CD4-positive, CD25-positive, alpha-beta regulatory T cell (primary cell): Measurements from ENCODE around the gene MICAL3. TPM values are rescaled to one million over a fixed set of nuclear protein-coding genes. Genes with fewer than 3 reads are reported as not detected.
"Not testable (repeated sequence)": the region's sequence is repeated elsewhere in the genome, so short reads cannot be mapped to it uniquely, and the experiment has no call there.

ENCODE experiments used
- ATAC-seq, 2 donors: fragments of 150-1000 bp; cut with Tn5 transposase; one replicate each; pipeline ENCODE4 v1.10.0; 2021; ENCODE audit warnings: low read depth in 2 of 2, moderate number of reproducible peaks in 2 of 2, moderate library complexity in 1 of 2
- DNase-seq, 3 donors: peaks; one replicate each; pipeline versions ENCODE4 v3.0.0 to v3.0.0-alpha.2; 2012 to 2022; ENCODE audit warnings: mixed read lengths in 1 of 3
- H3K27ac ChIP-seq: one replicate; pipeline ENCODE4 v1.7.0; 2013; ENCODE audit warnings: mild to moderate bottlenecking, low read length; ENCODE audit not compliant: insufficient read depth, poor library complexity, severe bottlenecking
- H3K27me3 ChIP-seq: one replicate; pipeline ENCODE4 v1.7.0; 2013; ENCODE audit warnings: low read length; ENCODE audit not compliant: control insufficient read depth, insufficient read depth
- H3K36me3 ChIP-seq: one replicate; pipeline ENCODE4 v1.7.0; 2013; ENCODE audit warnings: mild to moderate bottlenecking, low read length, moderate library complexity; ENCODE audit not compliant: control insufficient read depth, insufficient read depth
- H3K4me1 ChIP-seq: 2 replicates; pipeline ENCODE4 v1.7.0; 2013; ENCODE audit warnings: mild to moderate bottlenecking, low read length; ENCODE audit not compliant: insufficient read depth, control insufficient read depth, poor library complexity, severe bottlenecking
- H3K4me3 ChIP-seq: one replicate; pipeline ENCODE4 v1.7.0; 2013; ENCODE audit warnings: low read depth, mild to moderate bottlenecking, low read length, moderate library complexity
- H3K9me3 ChIP-seq, 2 experiments: 1 replicate in 1 of 2; 2 replicates in 1 of 2; pipeline ENCODE4 v1.7.0; 2013; ENCODE audit warnings: low read length in 2 of 2, mild to moderate bottlenecking in 1 of 2, moderate library complexity in 1 of 2; ENCODE audit not compliant: control insufficient read depth in 2 of 2
- H3K27ac Mint-ChIP-seq, 3 donors: one replicate each; pipeline ENCODE4 v1.8.0; 2020 to 2022; ENCODE audit warnings: mild to moderate bottlenecking in 3 of 3, mixed read lengths in 3 of 3, moderate library complexity in 2 of 3
- H3K27me3 Mint-ChIP-seq: one replicate; pipeline ENCODE4 v1.8.0; 2022; ENCODE audit warnings: mild to moderate bottlenecking, mixed read lengths
- H3K36me3 Mint-ChIP-seq: one replicate; pipeline ENCODE4 v1.8.0; 2020; ENCODE audit warnings: mixed read lengths
- H3K4me1 Mint-ChIP-seq, 4 donors: one replicate each; pipeline ENCODE4 v1.8.0; 2020 to 2022; ENCODE audit warnings: mixed read lengths in 4 of 4, mild to moderate bottlenecking in 1 of 4
- H3K4me3 Mint-ChIP-seq, 4 donors: one replicate each; pipeline ENCODE4 v1.8.0; 2020 to 2022; ENCODE audit warnings: mild to moderate bottlenecking in 4 of 4, mixed read lengths in 4 of 4, moderate library complexity in 3 of 4
- H3K9me3 Mint-ChIP-seq, 7 donors: one replicate each; pipeline ENCODE4 v1.8.0; 2020 to 2022; ENCODE audit warnings: mixed read lengths in 7 of 7, mild to moderate bottlenecking in 3 of 7, moderate library complexity in 2 of 7
- polyA plus RNA-seq, 4 donors: library from polyadenylated mRNA; unstranded; fragments of 300-500 nt; fragmentation: Illumina TruSeq; gene quantifications; one replicate each; pipeline ENCODE4 v1.2.3, GENCODE V29; 2021
- total RNA-seq: library from RNA; stranded (reverse); gene quantifications from one replicate; pipeline ENCODE4 v1.2.3, GENCODE V29; 2022

The MICAL3 gene
- total and polyA plus RNA-seq, 5 donors from 2014 or later = 0.71 to 39.9 (median 1.8) TPM

- Histone ChIP-seq H3K27ac (no peak overlapping the region), H3K4me1 (no peaks in the 10 kb centered on the region), H3K4me3 (no peak overlapping the region), H3K9me3 (no peaks in the 10 kb centered on the region), H3K27me3 (peaks cover 23% of the 10 kb centered on the region), H3K36me3 (no peaks in the 10 kb centered on the region)
- Mint-ChIP-seq H3K27ac (no peak overlapping the region), H3K4me3 (no peak overlapping the region), H3K4me1 (no peaks in the 10 kb centered on the region), H3K36me3 (no peaks in the 10 kb centered on the region), H3K27me3 (peaks cover 56% of the 10 kb centered on the region), H3K9me3 (peaks cover 0 to 2% (median 0%) of the 10 kb centered on the region in 7 donors)
- ATAC-seq (no peak), DNase-seq (no peak)
Observed at GRCh38 chr22:18064636-18065035, 40.3 kb upstream of the MICAL3 start.

- DNase-seq, ATAC-seq, H3K27ac ChIP-seq, H3K27ac Mint-ChIP-seq, H3K36me3 Mint-ChIP-seq, H3K9me3 Mint-ChIP-seq, H3K4me3 ChIP-seq, H3K9me3 ChIP-seq, H3K4me1 ChIP-seq, H3K4me3 Mint-ChIP-seq, H3K36me3 ChIP-seq, H3K4me1 Mint-ChIP-seq: not testable (repeated sequence)
- H3K27me3 Mint-ChIP-seq = peaks cover 58% of the 10 kb centered on the region
- peaks cover 23% of the 10 kb centered on the region for H3K27me3 ChIP-seq
Observed at GRCh38 chr22:18063715-18064114, 39.4 kb upstream of the MICAL3 start.

DNA sequence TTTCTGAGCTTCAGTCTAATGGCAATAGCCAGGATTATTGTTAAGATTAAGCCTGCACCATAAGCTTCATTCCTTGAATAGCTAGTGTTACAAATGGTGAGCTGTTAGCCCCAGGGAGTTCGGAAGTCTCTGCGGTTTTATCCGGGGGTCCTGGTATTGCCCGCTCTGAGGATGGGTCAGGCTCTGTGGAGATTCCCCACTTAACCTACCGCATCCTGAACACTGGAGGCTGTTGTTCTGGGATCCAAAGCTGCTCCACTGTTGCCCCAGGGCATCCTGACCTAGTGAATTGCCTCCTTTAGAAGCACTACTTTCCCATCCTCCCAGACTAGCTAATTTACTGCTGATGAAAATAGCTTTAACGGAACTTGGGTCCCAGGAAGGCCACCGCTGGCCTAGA lies 38.9 kb upstream of the MICAL3 start:
- H3K9me3 Mint-ChIP-seq = peaks cover 0 to 2% (median 0%) of the 10 kb centered on the region in 7 donors
- no peak for ATAC-seq
- no peak overlapping the region for H3K27ac Mint-ChIP-seq
- Histone ChIP-seq H3K9me3 (no peaks in the 10 kb centered on the region), H3K4me3 (no peak overlapping the region), H3K27me3 (peaks cover 21% of the 10 kb centered on the region), H3K27ac (no peak overlapping the region), H3K4me1 (no peaks in the 10 kb centered on the region), H3K36me3 (no peaks in the 10 kb centered on the region)
- H3K4me1 Mint-ChIP-seq = no peaks in the 10 kb centered on the region
- no peak for DNase-seq
- H3K4me3 Mint-ChIP-seq = no peak overlapping the region
- H3K36me3 Mint-ChIP-seq = no peaks in the 10 kb centered on the region
- peaks cover 56% of the 10 kb centered on the region for H3K27me3 Mint-ChIP-seq

- H3K4me1 ChIP-seq = no peaks in the 10 kb centered on the region
- no peaks in the 10 kb centered on the region for H3K4me1 Mint-ChIP-seq
- H3K4me3 Mint-ChIP-seq = no peak overlapping the region
- ATAC-seq (no peak), DNase-seq (no peak)
- H3K27ac Mint-ChIP-seq = peak overlapping the region in 1 of 3 donors; percentile 33
- peaks cover 0 to under 1% (median 0%) of the 10 kb centered on the region in 7 donors for H3K9me3 Mint-ChIP-seq
- no peaks in the 10 kb centered on the region for H3K36me3 ChIP-seq
- no peak overlapping the region for H3K27ac ChIP-seq
- H3K4me3 ChIP-seq = no peak overlapping the region
- no peaks in the 10 kb centered on the region for H3K36me3 Mint-ChIP-seq
- no peaks in the 10 kb centered on the region for H3K9me3 ChIP-seq
- peaks cover 17% of the 10 kb centered on the region for H3K27me3 ChIP-seq
- H3K27me3 Mint-ChIP-seq = peaks cover 54% of the 10 kb centered on the region
Observed at GRCh38 chr22:18062421-18062820, 38.1 kb upstream of the MICAL3 start.

- ATAC-seq (no peak), DNase-seq (no peak)
- Mint-ChIP-seq H3K9me3 (no peaks in the 10 kb centered on the region), H3K36me3 (no peaks in the 10 kb centered on the region), H3K4me1 (peaks cover 0 to 4% (median 0%) of the 10 kb centered on the region in 4 donors), H3K4me3 (no peak overlapping the region), H3K27ac (no peak overlapping the region), H3K27me3 (peaks cover 49% of the 10 kb centered on the region)
- Histone ChIP-seq H3K4me3 (no peak overlapping the region), H3K36me3 (no peaks in the 10 kb centered on the region), H3K27ac (no peak overlapping the region), H3K27me3 (peaks cover 12% of the 10 kb centered on the region), H3K9me3 (no peaks in the 10 kb centered on the region), H3K4me1 (no peaks in the 10 kb centered on the region)
Observed at GRCh38 chr22:18060646-18061620, 36.6 kb upstream of the MICAL3 start.

- Mint-ChIP-seq H3K9me3 (no peaks in the 10 kb centered on the region), H3K4me1 (peaks cover 0 to 4% (median 0%) of the 10 kb centered on the region in 4 donors), H3K27me3 (peaks cover 39% of the 10 kb centered on the region), H3K4me3 (no peak overlapping the region), H3K36me3 (no peaks in the 10 kb centered on the region), H3K27ac (no peak overlapping the region)
- DNase-seq (no peak), ATAC-seq (no peak)
- Histone ChIP-seq H3K36me3 (no peaks in the 10 kb centered on the region), H3K27me3 (peaks cover 5% of the 10 kb centered on the region), H3K4me3 (no peak overlapping the region), H3K27ac (no peak overlapping the region), H3K4me1 (no peaks in the 10 kb centered on the region), H3K9me3 (no peaks in the 10 kb centered on the region)
Observed at GRCh38 chr22:18059991-18060390, 35.6 kb upstream of the MICAL3 start.

GRCh38 chr22:18059473-18059872 lies 35.1 kb upstream of the MICAL3 start:
- no peak for DNase-seq
- Histone ChIP-seq H3K36me3 (no peaks in the 10 kb centered on the region), H3K27me3 (peaks cover 2% of the 10 kb centered on the region), H3K27ac (no peak overlapping the region), H3K4me3 (no peak overlapping the region), H3K9me3 (no peaks in the 10 kb centered on the region), H3K4me1 (no peaks in the 10 kb centered on the region)
- no peaks in the 10 kb centered on the region for H3K9me3 Mint-ChIP-seq
- H3K4me3 Mint-ChIP-seq = no peak overlapping the region
- ATAC-seq = no peak
- no peaks in the 10 kb centered on the region for H3K36me3 Mint-ChIP-seq
- H3K4me1 Mint-ChIP-seq = peaks cover 0 to 4% (median 0%) of the 10 kb centered on the region in 4 donors
- H3K27me3 Mint-ChIP-seq = peaks cover 34% of the 10 kb centered on the region
- H3K27ac Mint-ChIP-seq = peak overlapping the region in 1 of 3 donors; percentile 3

- peaks cover 2% of the 10 kb centered on the region for H3K27me3 ChIP-seq
- no peaks in the 10 kb centered on the region for H3K36me3 ChIP-seq
- peaks cover 0 to 2% (median 0%) of the 10 kb centered on the region in 7 donors for H3K9me3 Mint-ChIP-seq
- peaks cover 36% of the 10 kb centered on the region for H3K27me3 Mint-ChIP-seq
- no peaks in the 10 kb centered on the region for H3K9me3 ChIP-seq
- H3K27ac Mint-ChIP-seq = peak overlapping the region in 1 of 3 donors; percentile 3
- H3K27ac ChIP-seq = no peak overlapping the region
- ATAC-seq (no peak), DNase-seq (no peak)
- H3K36me3 Mint-ChIP-seq = no peaks in the 10 kb centered on the region
- H3K4me3 Mint-ChIP-seq = no peak overlapping the region
- H3K4me1 Mint-ChIP-seq = peaks cover 0 to 4% (median 0%) of the 10 kb centered on the region in 4 donors
- H3K4me3 ChIP-seq = no peak overlapping the region
- H3K4me1 ChIP-seq = no peaks in the 10 kb centered on the region
Observed at GRCh38 chr22:18059094-18059417, 34.7 kb upstream of the MICAL3 start.
